SH-SY5Y (cell line): Measurements from ENCODE around the gene CFD.

Experiments used
- GATA2 ChIP-seq: IDR thresholded peaks from 2 replicates; pipeline ENCODE4 v1.6.1; 2011; ENCODE audit warnings: mild to moderate bottlenecking, low read depth, low read length
- GATA3 ChIP-seq: IDR thresholded peaks from 2 replicates; pipeline ENCODE4 v1.6.1; 2011; ENCODE audit warnings: low read depth, mild to moderate bottlenecking, low read length, moderate library complexity

GRCh38 chr19:840519-841206 lies 18.8 kb upstream of the CFD start, which contains the start of gene PRTN3:
- TF ChIP-seq GATA2 (no peak), GATA3 (no peak)
